ENCODE results near the gene BLVRB.
"Not testable (repeated sequence)": the region's sequence is repeated elsewhere in the genome, so short reads cannot be mapped to it uniquely, and the experiment has no call there.

The BLVRB gene

DNA sequence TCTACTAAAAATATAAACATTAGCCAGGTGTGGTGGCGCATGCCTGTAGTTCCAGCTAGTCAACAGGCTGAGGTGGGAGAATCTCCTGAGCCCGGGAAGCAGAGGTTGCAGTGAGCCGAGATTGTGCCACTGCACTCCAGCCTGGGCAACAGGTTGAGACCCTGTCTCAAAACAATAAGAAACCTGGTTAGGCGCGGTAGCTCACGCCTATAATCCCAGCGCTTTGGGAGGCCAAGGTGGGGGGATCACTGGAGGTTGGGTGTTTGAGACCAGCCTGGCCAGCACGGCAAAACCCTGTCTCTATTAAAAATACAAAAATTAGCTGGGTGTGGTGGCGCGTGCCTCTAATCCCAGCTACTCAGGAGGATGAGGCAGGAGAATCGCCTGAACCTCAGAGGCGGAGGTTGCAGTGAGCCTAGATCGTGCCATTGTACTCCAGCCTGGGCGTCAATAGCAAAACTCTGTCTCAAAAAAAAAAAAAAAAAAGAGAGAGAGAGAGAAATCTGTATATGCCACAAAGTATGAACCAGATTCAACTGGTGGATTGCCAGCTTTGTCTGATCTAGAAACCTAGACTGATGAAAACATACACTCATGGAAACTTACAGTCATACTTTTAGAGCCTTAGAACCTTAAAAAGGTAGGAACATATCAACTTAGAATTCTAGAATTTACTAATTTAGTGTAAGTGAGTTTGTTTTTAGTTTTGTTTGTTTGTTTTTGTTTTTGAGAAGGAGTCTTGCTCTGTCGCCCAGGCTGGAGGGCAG, 10.5 kb upstream of the BLVRB start:
- not testable (repeated sequence) for H3K27ac ChIP-seq (ENCODE audit: low read length); H3K4me1 ChIP-seq (ENCODE audit: insufficient read depth, low read length); H3K27me3 ChIP-seq (ENCODE audit: insufficient read depth, low read length); H3K9me3 ChIP-seq (ENCODE audit: insufficient read depth, low read depth, low read length); H3K9ac ChIP-seq (ENCODE audit: low read depth, low read length); H3K4me3 ChIP-seq (ENCODE audit: low read length); H3K36me3 ChIP-seq (ENCODE audit: insufficient read depth, low read depth, low read length)

GRCh38 chr19:40474737-40475136, 9.2 kb upstream of the BLVRB start:
- Histone ChIP-seq H3K27ac (ENCODE audit: low read length) (no peak overlapping the region), H3K4me3 (ENCODE audit: low read length) (no peak overlapping the region), H3K4me1 (ENCODE audit: insufficient read depth, low read length) (no peaks in the 10 kb centered on the region), H3K27me3 (ENCODE audit: insufficient read depth, low read length) (no peaks in the 10 kb centered on the region), H3K9me3 (ENCODE audit: insufficient read depth, low read depth, low read length) (no peaks in the 10 kb centered on the region), H3K9ac (ENCODE audit: low read depth, low read length) (no peak overlapping the region), H3K36me3 (ENCODE audit: insufficient read depth, low read depth, low read length) (no peaks in the 10 kb centered on the region)

- Histone ChIP-seq H3K36me3 (ENCODE audit: insufficient read depth, low read depth, low read length) (no peaks in the 10 kb centered on the region), H3K4me3 (ENCODE audit: low read length) (no peak overlapping the region), H3K27ac (ENCODE audit: low read length) (no peak overlapping the region)
Measured at GRCh38 chr19:40472516-40472915, 7.0 kb upstream of the BLVRB start.

GRCh38 chr19:40471111-40471510, 5.6 kb upstream of the BLVRB start:
- Histone ChIP-seq H3K36me3 (ENCODE audit: insufficient read depth, low read depth, low read length) (no peaks in the 10 kb centered on the region), H3K27ac (ENCODE audit: low read length) (no peak overlapping the region), H3K4me3 (ENCODE audit: low read length) (no peak overlapping the region), H3K4me1 (ENCODE audit: insufficient read depth, low read length) (0 out of 2 replicates have a peak, but pooled peaks cover under 1% of the 10 kb centered on the region), H3K9ac (ENCODE audit: low read depth, low read length) (no peak overlapping the region), H3K9me3 (ENCODE audit: insufficient read depth, low read depth, low read length) (no peaks in the 10 kb centered on the region), H3K27me3 (ENCODE audit: insufficient read depth, low read length) (peaks cover 27% of the 10 kb centered on the region)

More at GRCh38 chr19:40472516-40472915, 7.0 kb upstream of the BLVRB start:
- H3K27me3 ChIP-seq (ENCODE audit: insufficient read depth, low read length): peaks cover 15% of the 10 kb centered on the region
- H3K9me3 ChIP-seq (ENCODE audit: insufficient read depth, low read depth, low read length): no peaks in the 10 kb centered on the region
- no peaks in the 10 kb centered on the region for H3K4me1 ChIP-seq (ENCODE audit: insufficient read depth, low read length)
- no peak overlapping the region for H3K9ac ChIP-seq (ENCODE audit: low read depth, low read length)

GRCh38 chr19:40469011-40469410, 3.5 kb upstream of the BLVRB start:
- Histone ChIP-seq H3K27ac (ENCODE audit: low read length) (no peak overlapping the region), H3K9ac (ENCODE audit: low read depth, low read length) (no peak overlapping the region), H3K36me3 (ENCODE audit: insufficient read depth, low read depth, low read length) (no peaks in the 10 kb centered on the region), H3K9me3 (ENCODE audit: insufficient read depth, low read depth, low read length) (no peaks in the 10 kb centered on the region), H3K27me3 (ENCODE audit: insufficient read depth, low read length) (peaks cover 30% of the 10 kb centered on the region), H3K4me1 (ENCODE audit: insufficient read depth, low read length) (0 out of 2 replicates have a peak, but pooled peaks cover 2% of the 10 kb centered on the region), H3K4me3 (ENCODE audit: low read length) (no peak overlapping the region)

GRCh38 chr19:40466985-40467734, 1.6 kb upstream of the BLVRB start, which contains the start of gene SPTBN4:
TSS of gene SPTBN4 (plus strand) at chr19:40467001. CDS start at chr19:40472622, 5,621 bp downstream.
- H3K36me3 ChIP-seq (ENCODE audit: insufficient read depth, low read depth, low read length): no peaks in the 10 kb centered on the region
- 0 out of 2 replicates have a peak, but pooled peaks cover 2% of the 10 kb centered on the region for H3K4me1 ChIP-seq (ENCODE audit: insufficient read depth, low read length)
- peaks cover 30% of the 10 kb centered on the region for H3K27me3 ChIP-seq (ENCODE audit: insufficient read depth, low read length)
- no peaks in the 10 kb centered on the region for H3K9me3 ChIP-seq (ENCODE audit: insufficient read depth, low read depth, low read length)
- H3K9ac ChIP-seq (ENCODE audit: low read depth, low read length): no peak within 1 kb of the TSS
- H3K4me3 ChIP-seq (ENCODE audit: low read length): peak within 1 kb of the TSS; percentile 47
- H3K27ac ChIP-seq (ENCODE audit: low read length): no peak within 1 kb of the TSS

- Histone ChIP-seq H3K4me1 (ENCODE audit: insufficient read depth, low read length) (0 out of 2 replicates have a peak, but pooled peaks cover 2% of the 10 kb centered on the region), H3K27ac (ENCODE audit: low read length) (no peak overlapping the region), H3K27me3 (ENCODE audit: insufficient read depth, low read length) (peaks cover 30% of the 10 kb centered on the region), H3K36me3 (ENCODE audit: insufficient read depth, low read depth, low read length) (no peaks in the 10 kb centered on the region), H3K9ac (ENCODE audit: low read depth, low read length) (no peak overlapping the region), H3K9me3 (ENCODE audit: insufficient read depth, low read depth, low read length) (no peaks in the 10 kb centered on the region), H3K4me3 (ENCODE audit: low read length) (peak overlapping the region; percentile 43)
Measured at GRCh38 chr19:40466219-40466984, 857 bp upstream of the BLVRB start.

- peak overlapping the region; percentile 77 for H3K4me3 ChIP-seq (ENCODE audit: low read length)
- no peaks in the 10 kb centered on the region for H3K9me3 ChIP-seq (ENCODE audit: insufficient read depth, low read depth, low read length)
- no peaks in the 10 kb centered on the region for H3K36me3 ChIP-seq (ENCODE audit: insufficient read depth, low read depth, low read length)
- peaks cover 30% of the 10 kb centered on the region for H3K27me3 ChIP-seq (ENCODE audit: insufficient read depth, low read length)
- H3K9ac ChIP-seq (ENCODE audit: low read depth, low read length): peak overlapping the region; percentile 46; the same call in 1 of the 2 replicates
- H3K27ac ChIP-seq (ENCODE audit: low read length): no peak overlapping the region
- H3K4me1 ChIP-seq (ENCODE audit: insufficient read depth, low read length): 0 out of 2 replicates have a peak, but pooled peaks cover 2% of the 10 kb centered on the region
Measured at GRCh38 chr19:40465025-40465556, 454 bp downstream of the BLVRB start.

DNA sequence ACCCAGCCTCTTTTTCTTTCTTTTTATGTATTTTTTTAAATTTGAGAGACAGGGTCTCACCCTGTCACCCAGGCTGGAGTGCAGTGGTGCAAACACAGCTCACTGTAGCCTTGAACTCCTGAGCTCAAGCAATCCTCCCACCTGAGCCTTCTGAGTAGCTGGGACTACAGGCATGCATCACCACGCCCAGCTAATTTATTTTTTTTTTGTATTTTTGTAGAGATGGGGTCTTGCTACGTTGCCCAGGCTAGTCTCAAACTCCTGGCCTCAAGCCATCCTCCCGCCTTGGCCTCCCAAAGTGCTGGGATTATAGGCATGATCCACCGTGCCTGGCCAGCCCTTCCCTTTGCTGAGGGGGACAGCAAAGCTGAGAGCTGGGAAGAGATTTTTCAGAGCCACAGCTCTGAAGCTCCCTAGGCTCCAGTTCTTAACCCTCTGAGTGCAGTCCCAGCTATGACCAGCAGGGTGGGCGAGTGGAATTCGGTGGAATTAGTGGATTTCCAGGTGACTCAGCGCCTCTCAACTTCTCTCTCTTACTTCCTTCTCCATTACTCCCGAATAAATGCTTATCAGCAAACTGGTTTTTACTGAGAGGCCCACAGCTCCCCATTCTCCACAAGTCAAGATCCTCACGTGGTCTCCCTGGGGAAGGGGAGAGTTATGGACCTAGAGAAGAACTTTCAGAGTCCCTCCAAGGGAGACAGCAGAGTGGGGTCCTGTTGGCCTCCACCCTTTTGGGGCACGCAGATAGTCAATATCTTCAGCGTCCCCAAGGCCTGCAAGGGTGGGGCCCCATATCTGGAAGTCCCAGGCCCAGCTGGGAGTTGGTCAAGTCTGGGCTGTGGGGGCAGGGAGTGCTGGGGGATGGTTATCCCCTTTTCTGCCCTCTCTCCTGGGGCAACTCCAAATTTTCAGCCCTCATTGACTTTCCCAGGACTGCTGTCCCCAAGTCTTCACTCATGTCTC, 1.2 kb downstream of the BLVRB start:
- Histone ChIP-seq H3K9me3 (ENCODE audit: insufficient read depth, low read depth, low read length) (no peaks in the 10 kb centered on the region), H3K4me1 (ENCODE audit: insufficient read depth, low read length) (0 out of 2 replicates have a peak, but pooled peaks cover 2% of the 10 kb centered on the region), H3K27me3 (ENCODE audit: insufficient read depth, low read length) (peaks cover 30% of the 10 kb centered on the region), H3K9ac (ENCODE audit: low read depth, low read length) (no peak overlapping the region), H3K27ac (ENCODE audit: low read length) (no peak overlapping the region), H3K36me3 (ENCODE audit: insufficient read depth, low read depth, low read length) (no peaks in the 10 kb centered on the region), H3K4me3 (ENCODE audit: low read length) (peak overlapping the region; percentile 77)

- H3K4me1 ChIP-seq (ENCODE audit: insufficient read depth, low read length); H3K36me3 ChIP-seq (ENCODE audit: insufficient read depth, low read depth, low read length); H3K9me3 ChIP-seq (ENCODE audit: insufficient read depth, low read depth, low read length); H3K4me3 ChIP-seq (ENCODE audit: low read length); H3K27ac ChIP-seq (ENCODE audit: low read length); H3K9ac ChIP-seq (ENCODE audit: low read depth, low read length): not testable (repeated sequence)
- H3K27me3 ChIP-seq (ENCODE audit: insufficient read depth, low read length): peaks cover 26% of the 10 kb centered on the region
Measured at GRCh38 chr19:40463587-40464037, 1.9 kb downstream of the BLVRB start.
